K562 (cell line): ENCODE data around the gene FIBP. TPM values are rescaled to one million over a fixed set of nuclear protein-coding genes. Genes with fewer than 3 reads are reported as not detected.

Source experiments
- CBX2 ChIP-seq: fragments of 200-600 bp; sonication (generic); IDR thresholded peaks from one replicate; pipeline ENCODE4 v1.6.1; 2012; ENCODE audit warnings: mild to moderate bottlenecking, low read length, inconsistent platforms; ENCODE audit not compliant: insufficient read depth, poor library complexity, severe bottlenecking
- ETV6 ChIP-seq, 3 experiments: fragments of 150-350 bp in 1 of 3; sonication (generic) in 1 of 3; formaldehyde crosslinking in 1 of 3; IDR thresholded peaks; 2 replicates each; pipeline versions ENCODE4 v1.6.1 to v1.8.0; 2014 to 2022; ENCODE audit warnings: borderline replicate concordance in 2 of 3, low read depth in 2 of 3, antibody characterized with exemption in 1 of 3, low read length in 1 of 3, mild to moderate bottlenecking in 1 of 3, missing genetic modification reagents in 1 of 3
- FOXA3 ChIP-seq, 2 experiments: fragments of 450-650 bp in 1 of 2; sonication (generic) in 1 of 2; formaldehyde crosslinking; IDR thresholded peaks in 1 of 2; conservative IDR thresholded peaks in 1 of 2; 2 replicates each; pipeline versions ENCODE4 v1.4.0 to v1.8.0; 2020 to 2022; ENCODE audit warnings: mild to moderate bottlenecking in 2 of 2, missing genetic modification reagents in 1 of 2
- FOXK2 ChIP-seq, 2 experiments: fragments of 450-650 bp; IDR thresholded peaks in 1 of 2; conservative IDR thresholded peaks in 1 of 2; 2 replicates each; pipeline ENCODE4 v1.6.1; 2016; ENCODE audit warnings: low read depth in 2 of 2, mild to moderate bottlenecking in 1 of 2
- HDAC2 ChIP-seq: fragments of 450-650 bp; IDR thresholded peaks from 2 replicates; pipeline ENCODE4 v1.6.1; 2016; ENCODE audit warnings: mild to moderate bottlenecking
- HDAC3 ChIP-seq: fragments of 450-650 bp; IDR thresholded peaks from 2 replicates; pipeline ENCODE4 v1.6.1; 2018; ENCODE audit warnings: borderline replicate concordance, mild to moderate bottlenecking, moderate library complexity; ENCODE audit not compliant: partially characterized antibody
- HNRNPL ChIP-seq: fragments of 200-400 bp; formaldehyde crosslinking; IDR thresholded peaks from 2 replicates; pipeline ENCODE4 v1.6.1; 2017; ENCODE audit warnings: low read depth, mild to moderate bottlenecking, low read length
- ILF3 ChIP-seq: fragments of 450-650 bp; IDR thresholded peaks from 2 replicates; pipeline ENCODE4 v1.6.1; 2018; ENCODE audit warnings: antibody characterized with exemption, mild to moderate bottlenecking, moderate library complexity, borderline replicate concordance
- MEF2D ChIP-seq: conservative IDR thresholded peaks from 2 replicates; pipeline ENCODE4 v1.6.1; 2016; ENCODE audit warnings: low read depth, missing genetic modification characterization, missing compliant biosample characterization
- MXI1 ChIP-seq: IDR thresholded peaks from 2 replicates; pipeline ENCODE4 v1.6.1; 2011; ENCODE audit warnings: low read depth, mild to moderate bottlenecking, improper control_type of control experiment, low read length
- POLR2H ChIP-seq: IDR thresholded peaks from 2 replicates; pipeline ENCODE4 v1.6.1; 2016; ENCODE audit warnings: missing genetic modification characterization, low read depth, mild to moderate bottlenecking, control low read depth, missing compliant biosample characterization, moderate library complexity
- SAP30 ChIP-seq: fragments of 200-600 bp; sonication (generic); IDR thresholded peaks from 2 replicates; pipeline ENCODE4 v1.6.1; 2012; ENCODE audit warnings: borderline replicate concordance, low read depth, mild to moderate bottlenecking, moderate library complexity, low read length, control low read depth, inconsistent platforms; ENCODE audit not compliant: insufficient read depth, poor library complexity, severe bottlenecking
- ZNF143 ChIP-seq: sonication (generic); formaldehyde crosslinking; IDR thresholded peaks from 2 replicates; pipeline ENCODE4 v1.9.0; 2022; ENCODE audit warnings: mild to moderate bottlenecking, missing genetic modification reagents
- ZNF24 ChIP-seq: fragments of 450-650 bp; IDR thresholded peaks from 2 replicates; pipeline ENCODE4 v1.6.1; 2016
- polyA plus RNA-seq, 8 experiments: library from polyadenylated mRNA; depleted of rRNA in 4 of 8; stranded (reverse) in 5 of 8; unstranded in 3 of 8; fragments of >200 nt; fragmentation: Nextera tagmentation in 2 of 8; fragmentation: Illumina TruSeq in 1 of 8; extraction: Ambion mirVana in 2 of 8; extraction: Trizol in 1 of 8; gene quantifications; 2 replicates each; pipeline versions ENCODE4 v1.2.1 to v1.2.3, GENCODE V29; 2011 to 2014; ENCODE audit warnings: inconsistent platforms in 1 of 8, missing spikeins in 1 of 8
- total RNA-seq, 7 experiments: library from RNA; depleted of rRNA in 6 of 7; stranded (reverse); fragments of >200 nt in 6 of 7; fragmentation: Illumina TruSeq in 2 of 7; extraction: Trizol in 2 of 7; gene quantifications; 2 replicates each; pipeline versions ENCODE4 v1.2.1 to v1.2.3, GENCODE V29; 2011 to 2021; ENCODE audit warnings: low replicate concordance in 1 of 7
- TF ChIP-seq, protein P1 (sequence below): sonication (generic); formaldehyde crosslinking; IDR thresholded peaks from 2 replicates; pipeline ENCODE4 v1.8.1; 2023; ENCODE audit warnings: mild to moderate bottlenecking, missing genetic modification reagents
- TF ChIP-seq, protein P2 (sequence below), 2 experiments: fragments of 450-650 bp; IDR thresholded peaks; 2 replicates each; pipeline ENCODE4 v1.6.1; 2016; ENCODE audit warnings: mild to moderate bottlenecking in 2 of 2, borderline replicate concordance in 1 of 2, low read depth in 1 of 2, moderate library complexity in 1 of 2

Gene FIBP
- total and polyA plus RNA-seq, 9 of the 15 experiments (the other 6 are each of a cell fraction or from before 2014, with no cell fraction given), result 41.2 to 79.2 (median 48.6) TPM

DNA sequence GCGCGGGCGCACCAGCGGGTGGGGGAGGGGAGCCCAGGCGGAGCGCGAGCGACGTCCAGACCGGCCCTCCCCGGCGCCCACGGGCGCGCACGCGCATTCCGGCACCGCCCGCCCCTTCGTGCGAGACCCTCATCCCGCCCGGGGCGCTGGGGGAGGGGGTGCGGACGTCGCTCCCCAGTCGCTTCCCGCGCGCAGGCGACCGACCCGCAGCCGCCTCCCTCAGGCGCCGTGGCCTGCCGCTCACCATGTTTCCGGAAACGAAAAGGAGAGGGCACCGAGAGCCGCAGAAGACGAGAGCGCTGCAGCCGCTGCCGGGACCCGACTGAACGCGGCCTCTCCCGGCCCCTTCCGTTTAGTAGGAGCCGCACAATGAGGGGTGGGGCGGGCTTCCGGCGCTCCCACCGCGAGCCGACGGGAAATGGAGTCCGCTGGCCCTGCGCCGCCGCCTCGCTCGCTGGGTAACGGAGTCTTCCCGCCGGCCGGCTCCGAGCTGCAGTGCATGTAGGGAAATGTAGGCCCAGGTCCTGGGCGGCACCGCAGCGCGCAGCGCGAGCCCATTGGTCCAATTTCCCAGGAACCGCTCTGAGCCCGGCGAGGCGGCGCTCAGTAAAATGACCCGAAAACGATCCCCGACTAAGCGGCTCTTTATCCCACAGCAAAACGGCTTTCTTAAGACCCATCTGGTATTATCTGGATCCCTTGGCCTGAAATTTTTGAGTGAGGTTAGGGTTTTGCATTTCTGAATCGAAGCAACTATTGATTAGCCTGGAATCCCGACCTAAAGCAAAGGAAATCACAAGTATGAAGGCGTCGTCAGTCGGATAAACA lies 30.2 kb downstream of the FIBP start, which contains the start of gene CFL1 (continued):
- TF ChIP-seq CBX2 (no peak), HDAC2 (no peak), POLR2H (peak; percentile 97), HDAC3 (no peak), SAP30 (no peak), FOXK2 (conservative IDR thresholded peaks at IDR 0.05 in 1 of 2, IDR thresholded peaks at IDR 0.05 in 1 of 2; ENCODE audit: low read depth in 2 of 2) (no peak), ZNF143 (CRISPR knock-in tag) (peak; percentile 95), FOXA3 (CRISPR knock-in tag; conservative IDR thresholded peaks at IDR 0.05 in 1 of 2, IDR thresholded peaks at IDR 0.05 in 1 of 2) (no peak), MEF2D (no peak), ETV6 (IDR thresholded peaks at IDR 0.05; ENCODE audit: borderline replicate concordance in 1 of 2, low read depth in 2 of 2, low read length in 1 of 2) (no peak), ETV6 (CRISPR knock-in tag; IDR thresholded peaks at IDR 0.05; ENCODE audit: borderline replicate concordance) (no peak), ZNF24 (no peak), MXI1 (no peak), HNRNPL (no peak), ILF3 (peak; percentile 81; the same call in 1 of the 2 replicates)
- TF ChIP-seq, protein P1, sequence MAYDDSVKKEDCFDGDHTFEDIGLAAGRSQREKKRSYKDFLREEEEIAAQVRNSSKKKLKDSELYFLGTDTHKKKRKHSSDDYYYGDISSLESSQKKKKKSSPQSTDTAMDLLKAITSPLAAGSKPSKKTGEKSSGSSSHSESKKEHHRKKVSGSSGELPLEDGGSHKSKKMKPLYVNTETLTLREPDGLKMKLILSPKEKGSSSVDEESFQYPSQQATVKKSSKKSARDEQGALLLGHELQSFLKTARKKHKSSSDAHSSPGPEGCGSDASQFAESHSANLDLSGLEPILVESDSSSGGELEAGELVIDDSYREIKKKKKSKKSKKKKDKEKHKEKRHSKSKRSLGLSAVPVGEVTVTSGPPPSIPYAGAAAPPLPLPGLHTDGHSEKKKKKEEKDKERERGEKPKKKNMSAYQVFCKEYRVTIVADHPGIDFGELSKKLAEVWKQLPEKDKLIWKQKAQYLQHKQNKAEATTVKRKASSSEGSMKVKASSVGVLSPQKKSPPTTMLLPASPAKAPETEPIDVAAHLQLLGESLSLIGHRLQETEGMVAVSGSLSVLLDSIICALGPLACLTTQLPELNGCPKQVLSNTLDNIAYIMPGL, result no peak
- TF ChIP-seq, protein P2, sequence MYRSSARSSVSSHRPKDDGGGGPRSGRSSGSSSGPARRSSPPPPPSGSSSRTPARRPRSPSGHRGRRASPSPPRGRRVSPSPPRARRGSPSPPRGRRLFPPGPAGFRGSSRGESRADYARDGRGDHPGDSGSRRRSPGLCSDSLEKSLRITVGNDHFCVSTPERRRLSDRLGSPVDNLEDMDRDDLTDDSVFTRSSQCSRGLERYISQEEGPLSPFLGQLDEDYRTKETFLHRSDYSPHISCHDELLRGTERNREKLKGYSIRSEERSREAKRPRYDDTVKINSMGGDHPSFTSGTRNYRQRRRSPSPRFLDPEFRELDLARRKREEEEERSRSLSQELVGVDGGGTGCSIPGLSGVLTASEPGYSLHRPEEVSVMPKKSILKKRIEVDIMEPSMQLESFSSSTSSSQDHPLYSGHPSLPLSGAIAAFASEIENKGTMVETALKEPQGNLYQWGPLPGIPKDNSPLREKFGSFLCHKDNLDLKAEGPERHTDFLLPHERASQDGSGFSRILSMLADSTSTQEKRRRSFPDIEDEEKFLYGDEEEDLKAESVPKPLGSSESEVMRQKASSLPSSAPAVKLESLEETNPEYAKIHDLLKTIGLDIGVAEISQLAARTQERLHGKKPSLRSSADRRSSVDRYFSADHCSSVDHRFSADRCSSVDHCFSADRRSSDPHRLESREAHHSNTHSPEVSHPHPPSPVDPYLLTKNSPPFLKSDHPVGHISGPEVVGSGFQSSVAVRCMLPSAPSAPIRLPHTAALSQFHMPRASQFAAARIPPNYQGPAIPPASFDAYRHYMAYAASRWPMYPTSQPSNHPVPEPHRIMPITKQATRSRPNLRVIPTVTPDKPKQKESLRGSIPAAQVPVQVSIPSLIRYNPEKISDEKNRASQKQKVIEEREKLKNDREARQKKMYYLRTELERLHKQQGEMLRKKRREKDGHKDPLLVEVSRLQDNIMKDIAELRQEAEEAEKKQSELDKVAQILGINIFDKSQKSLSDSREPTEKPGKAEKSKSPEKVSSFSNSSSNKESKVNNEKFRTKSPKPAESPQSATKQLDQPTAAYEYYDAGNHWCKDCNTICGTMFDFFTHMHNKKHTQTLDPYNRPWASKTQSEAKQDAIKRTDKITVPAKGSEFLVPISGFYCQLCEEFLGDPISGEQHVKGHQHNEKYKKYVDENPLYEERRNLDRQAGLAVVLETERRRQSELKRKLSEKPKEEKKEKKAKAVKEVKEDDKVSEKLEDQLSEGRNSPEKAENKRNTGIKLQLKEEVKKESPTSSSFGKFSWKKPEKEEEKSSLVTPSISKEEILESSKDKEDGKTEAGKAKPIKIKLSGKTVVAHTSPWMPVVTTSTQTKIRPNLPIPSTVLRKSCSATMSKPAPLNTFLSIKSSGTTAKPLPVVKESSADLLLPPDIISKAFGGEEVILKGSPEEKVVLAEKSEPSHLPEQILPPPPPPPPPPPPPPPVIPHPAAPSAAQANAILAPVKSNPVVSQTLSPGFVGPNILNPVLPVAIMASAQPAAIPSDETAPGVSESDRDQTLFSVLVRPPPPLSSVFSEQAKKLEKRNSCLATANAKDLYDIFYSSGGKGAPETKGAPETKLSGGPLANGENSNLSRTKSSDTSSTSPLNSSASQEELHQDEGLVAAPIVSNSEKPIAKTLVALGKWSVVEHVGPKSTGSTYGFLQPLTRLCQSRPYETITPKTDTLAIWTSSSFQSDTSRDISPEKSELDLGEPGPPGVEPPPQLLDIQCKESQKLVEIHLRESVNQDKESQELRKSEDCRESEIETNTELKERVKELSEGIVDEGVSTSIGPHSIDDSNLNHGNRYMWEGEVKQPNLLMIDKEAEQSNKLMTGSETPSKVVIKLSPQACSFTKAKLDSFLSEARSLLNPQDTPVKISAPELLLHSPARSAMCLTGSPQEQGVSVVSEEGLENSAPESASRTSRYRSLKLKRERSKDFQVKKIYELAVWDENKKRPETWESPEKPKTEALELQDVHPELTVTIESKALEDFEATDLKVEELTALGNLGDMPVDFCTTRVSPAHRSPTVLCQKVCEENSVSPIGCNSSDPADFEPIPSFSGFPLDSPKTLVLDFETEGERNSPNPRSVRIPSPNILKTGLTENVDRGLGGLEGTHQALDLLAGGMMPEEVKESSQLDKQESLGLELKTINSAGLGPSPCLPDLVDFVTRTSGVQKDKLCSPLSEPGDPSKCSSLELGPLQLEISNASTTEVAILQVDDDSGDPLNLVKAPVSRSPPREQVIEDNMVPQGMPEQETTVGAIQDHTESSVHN (IDR thresholded peaks at IDR 0.05; ENCODE audit: borderline replicate concordance in 1 of 2, low read depth in 1 of 2), result no peak
